Measurements from ENCODE around the gene KPNA3.
"Not testable (repeated sequence)": the region's sequence is repeated elsewhere in the genome, so short reads cannot be mapped to it uniquely, and the experiment has no call there.

The KPNA3 gene

DNA sequence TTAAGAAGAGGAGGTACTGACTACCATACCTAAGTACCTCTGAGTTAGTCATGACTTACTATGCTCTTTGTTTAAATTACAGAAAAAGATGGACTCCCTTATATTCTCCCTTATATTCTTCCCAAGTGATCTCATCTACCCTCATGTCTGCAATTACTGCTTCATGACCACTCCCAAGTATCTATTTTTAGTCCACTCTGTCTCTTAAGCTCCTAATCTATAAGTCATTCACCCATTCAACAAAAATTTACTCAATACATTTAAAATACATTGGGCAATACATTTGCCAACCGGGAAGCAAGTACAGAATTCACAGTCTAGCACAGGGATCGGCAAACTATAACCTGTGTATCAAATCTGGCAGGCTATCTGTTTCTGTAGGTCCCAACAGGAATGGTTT lies 42.6 kb downstream of the KPNA3 start:
- no peak for DNase-seq (ENCODE audit: low spot score)

DNA sequence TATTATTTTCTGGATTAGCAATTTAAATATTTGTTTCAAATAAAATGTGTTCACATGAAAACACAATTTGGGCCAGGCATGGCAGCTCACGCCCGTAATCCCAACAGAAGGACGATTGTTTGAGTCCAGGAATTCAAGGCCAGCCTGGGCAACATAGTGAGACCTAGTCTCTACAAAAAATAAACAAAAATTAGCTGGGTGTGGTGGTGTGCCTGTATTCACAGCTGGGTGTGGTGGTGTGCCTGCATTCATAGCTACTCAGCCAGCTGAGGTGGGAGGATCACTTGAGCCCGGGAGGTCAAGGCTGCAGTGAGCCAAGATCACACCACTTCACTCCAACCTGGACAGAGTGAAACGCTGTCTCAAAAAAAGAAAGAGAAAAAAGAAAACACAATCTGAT lies 46.4 kb downstream of the KPNA3 start:
- no peak for DNase-seq (ENCODE audit: low spot score)

DNA sequence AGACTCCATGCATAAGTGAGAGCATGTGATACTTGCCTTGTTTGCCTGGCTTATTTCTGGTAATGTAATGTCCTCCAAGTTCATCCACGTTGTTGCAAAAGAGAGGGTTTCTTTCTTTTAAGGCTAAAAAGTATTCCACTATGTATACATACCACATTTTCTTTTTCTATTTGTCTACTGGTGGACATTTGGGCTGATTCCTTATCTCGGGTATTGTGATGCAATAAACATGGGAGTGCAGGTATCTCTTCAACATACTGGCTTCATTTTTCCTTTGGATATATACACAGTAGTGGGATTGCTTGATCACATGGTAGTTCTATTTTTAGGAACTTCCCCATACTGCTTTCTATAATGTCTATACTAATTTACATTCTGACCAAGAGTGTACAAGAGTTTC lies 51.6 kb downstream of the KPNA3 start:
- no peak for DNase-seq (ENCODE audit: low spot score)

DNA sequence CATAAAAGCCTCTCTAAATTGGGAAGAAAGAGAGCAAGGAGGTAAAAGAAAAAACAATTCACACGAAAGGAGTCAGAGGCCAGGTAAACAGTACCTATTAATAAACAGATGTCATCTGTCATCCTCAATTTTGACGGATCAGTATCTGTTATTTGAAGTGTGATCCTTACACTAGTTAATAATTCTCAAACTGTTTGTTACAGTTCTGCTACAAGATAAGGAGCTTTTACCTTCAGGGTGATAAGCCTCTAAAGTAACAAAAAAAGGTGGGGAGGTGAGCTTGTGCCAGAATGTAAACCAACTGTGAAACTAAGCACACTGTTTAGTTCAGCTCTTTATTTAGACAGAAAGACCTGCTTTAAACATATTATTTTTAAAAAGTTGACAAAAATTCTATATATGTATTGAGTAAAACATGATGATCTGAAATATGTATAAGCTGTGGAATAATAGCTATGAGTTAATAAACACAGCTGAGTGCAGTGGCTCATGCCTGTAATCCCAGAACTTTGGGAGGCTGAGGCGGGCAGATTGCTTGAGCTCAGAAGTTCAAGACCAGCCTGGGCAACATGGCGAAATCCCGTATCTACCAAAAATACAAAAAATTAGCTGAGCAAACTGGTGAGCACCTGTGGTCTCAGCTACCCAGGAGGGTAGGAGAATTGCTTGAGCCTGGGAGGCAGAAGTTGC lies 52.8 kb downstream of the KPNA3 start:
- DNase-seq (ENCODE audit: low spot score) = no peak

DNA sequence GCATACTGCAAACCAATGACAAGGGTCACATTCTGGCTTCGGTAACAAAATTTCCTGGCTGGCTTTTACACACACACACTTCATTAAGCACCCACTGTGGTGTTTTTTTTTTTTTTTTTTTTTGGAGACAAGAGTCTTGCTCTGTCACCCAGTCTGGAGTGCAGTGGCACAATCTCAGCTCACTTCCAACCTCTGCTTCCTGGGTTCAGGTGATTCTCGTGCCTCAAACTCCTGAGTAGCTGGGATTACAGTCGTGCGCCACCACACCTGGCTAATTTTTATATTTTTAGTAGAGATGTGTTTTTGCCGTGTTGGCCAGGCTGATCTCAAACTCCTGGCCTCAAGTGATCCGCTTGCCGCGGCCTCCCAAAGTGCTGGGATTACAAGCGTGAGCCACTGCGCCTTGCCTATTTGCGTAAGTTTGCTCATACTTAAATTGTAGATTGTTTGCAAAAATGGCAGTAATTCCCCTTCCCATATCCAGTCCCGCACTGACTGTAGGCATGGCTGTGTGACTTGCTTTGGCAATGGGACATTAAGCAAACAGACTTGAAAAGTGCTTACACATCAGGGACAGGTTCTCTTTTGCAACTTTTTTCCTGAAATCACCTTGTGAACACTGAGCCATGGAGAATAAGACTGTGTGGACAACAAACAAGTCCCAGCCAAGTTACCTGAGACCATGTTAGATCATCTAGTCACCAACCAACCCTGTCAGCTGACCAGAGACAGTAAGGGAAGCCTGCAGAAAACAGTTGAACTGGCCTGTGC lies 59.1 kb downstream of the KPNA3 start:
- DNase-seq (ENCODE audit: low spot score) = no peak

DNA sequence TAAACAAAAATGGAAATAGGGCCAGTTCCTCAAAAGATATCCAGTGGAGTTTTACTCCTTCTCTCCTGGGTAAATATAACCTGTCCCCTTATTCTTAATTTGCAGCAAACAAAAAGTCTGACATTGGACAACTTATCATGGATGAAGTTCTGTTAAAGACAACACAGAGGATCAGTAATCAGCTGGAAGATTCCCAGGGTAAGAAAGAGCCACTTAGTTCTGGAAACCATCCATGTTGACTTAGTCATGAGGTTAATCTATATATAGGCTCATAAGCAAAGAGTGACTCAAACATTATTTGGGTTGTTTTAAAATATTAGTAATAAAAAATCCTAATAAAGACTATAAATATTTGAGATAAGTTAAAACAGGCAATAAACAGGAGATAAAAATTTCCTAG lies 60.7 kb downstream of the KPNA3 start:
- DNase-seq (ENCODE audit: low spot score) = no peak

DNA sequence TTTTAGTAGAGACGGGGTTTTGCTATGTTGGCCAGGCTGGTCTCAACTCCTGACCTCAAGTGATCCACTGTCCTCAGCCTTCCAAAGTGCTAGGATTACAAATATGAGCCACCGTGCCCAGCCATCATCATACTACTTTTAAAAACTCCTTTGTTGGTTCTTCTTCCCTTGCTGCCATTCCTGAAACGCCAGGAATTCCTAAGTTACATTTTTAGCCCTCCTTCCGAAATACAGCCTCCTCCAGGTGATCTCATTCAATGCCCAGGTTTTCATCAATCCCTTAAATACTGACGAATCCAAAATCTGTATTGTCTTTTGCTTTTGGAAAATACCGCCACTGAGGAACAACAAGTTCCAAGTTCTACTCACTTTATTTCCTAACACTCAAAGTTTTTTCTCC lies 75.9 kb downstream of the KPNA3 start:
- DNase-seq (ENCODE audit: low spot score) = no peak

DNA sequence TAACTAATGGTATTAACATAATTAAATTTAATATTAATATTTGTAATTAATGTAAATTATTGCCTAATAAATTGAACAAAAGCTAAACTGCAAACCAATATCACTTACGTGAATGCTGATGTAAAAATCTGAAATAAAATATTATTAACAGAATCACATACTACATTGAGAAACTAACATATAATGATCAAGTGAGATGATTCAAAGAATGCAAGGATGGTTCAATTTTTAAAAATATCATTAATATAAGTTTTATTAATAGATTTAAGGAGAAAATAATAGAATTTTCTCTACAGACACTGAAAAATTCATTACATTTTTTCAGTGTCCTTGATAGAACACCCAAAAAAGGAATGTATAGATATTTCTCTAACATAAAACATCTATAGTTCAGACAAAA lies 77.7 kb downstream of the KPNA3 start:
- DNase-seq (ENCODE audit: low spot score) = no peak

DNA sequence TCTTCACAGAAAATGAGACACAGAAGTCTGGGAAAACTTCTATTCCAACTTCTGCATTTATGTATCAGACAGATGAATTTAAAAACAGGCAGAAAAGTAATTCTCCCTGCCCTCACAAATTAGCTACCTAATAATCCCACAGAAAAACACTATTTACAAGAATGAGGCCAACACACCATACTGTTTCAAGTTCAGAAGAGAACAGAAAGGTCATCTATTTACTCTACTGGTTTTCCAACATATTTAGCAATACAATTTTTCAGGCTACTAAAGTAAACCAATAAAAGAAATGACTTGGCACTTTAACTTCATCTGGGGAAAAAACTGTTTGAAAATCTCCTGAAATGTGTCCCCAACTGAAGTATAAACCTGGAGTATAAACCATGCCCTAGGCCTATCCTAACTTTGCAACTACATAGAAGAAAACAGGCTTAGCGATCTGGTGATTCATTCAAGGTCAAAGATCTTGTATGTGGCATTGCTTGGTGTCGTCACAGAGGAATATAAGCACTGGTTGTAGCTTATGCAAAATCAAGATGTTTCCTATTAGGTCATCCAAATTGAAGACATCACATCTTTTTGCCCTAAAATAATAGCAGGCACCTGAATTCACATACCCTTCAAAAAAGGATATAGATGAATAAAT lies 81.1 kb downstream of the KPNA3 start:
- DNase-seq (ENCODE audit: low spot score) = no peak

DNA sequence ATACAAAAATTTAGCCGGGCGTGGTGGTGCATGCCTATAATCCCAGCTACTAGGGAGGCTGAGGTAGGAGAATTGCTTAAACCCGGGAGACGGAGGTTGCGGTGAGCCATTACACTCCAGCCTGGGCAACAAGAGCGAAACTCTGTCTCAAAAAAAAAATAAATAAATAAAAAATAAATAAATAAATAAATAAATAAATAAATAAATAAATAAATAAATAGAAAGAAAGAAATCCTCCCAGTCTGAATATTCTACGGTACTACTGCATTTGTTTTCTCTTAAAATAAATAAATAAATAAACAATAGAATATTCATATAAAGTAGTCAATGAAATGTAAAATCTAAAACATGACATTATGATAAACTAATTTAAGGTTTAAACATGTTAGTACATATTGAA lies 88.2 kb downstream of the KPNA3 start:
- not testable (repeated sequence) for DNase-seq (ENCODE audit: low spot score)

DNA sequence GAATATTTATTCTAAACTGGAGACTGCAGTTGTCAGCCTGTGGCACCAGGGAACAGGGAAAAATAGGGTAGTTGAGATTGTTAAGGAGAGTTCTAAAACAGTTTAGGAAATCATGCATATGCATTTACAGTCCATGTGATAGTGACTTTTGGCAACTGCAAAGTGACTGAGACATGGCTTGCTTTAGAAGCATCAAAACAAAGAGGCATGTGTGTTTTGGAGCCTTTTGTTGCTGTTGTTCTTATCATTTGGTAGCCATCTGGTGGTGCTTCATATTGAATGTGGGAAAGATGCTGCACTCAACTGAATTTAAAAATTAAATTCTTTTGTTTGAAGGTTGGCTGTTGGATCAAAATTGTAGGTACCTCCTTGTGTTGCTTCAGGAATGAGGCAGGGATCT lies 91.0 kb downstream of the KPNA3 start:
- DNase-seq (ENCODE audit: low spot score) = no peak

DNA sequence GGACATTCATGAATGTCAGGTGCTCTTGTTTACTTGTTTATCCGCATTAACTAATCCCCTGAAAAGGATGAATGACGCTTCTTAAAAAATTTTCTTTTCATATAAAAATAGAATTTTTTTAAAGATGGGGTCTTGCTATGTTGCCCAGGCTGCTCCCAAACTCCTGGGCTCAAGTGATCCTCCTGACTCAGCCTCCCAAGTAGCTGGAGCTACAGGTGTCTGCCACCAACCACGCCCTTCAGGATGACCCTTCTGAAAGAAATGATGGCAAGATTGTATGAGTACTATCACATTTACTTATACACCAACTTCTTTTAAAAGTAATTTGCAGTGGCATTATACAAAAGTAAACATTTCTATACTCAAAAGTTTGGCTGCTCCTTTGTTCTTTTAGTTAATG lies 95.0 kb downstream of the KPNA3 start:
- DNase-seq (ENCODE audit: low spot score) = no peak

DNA sequence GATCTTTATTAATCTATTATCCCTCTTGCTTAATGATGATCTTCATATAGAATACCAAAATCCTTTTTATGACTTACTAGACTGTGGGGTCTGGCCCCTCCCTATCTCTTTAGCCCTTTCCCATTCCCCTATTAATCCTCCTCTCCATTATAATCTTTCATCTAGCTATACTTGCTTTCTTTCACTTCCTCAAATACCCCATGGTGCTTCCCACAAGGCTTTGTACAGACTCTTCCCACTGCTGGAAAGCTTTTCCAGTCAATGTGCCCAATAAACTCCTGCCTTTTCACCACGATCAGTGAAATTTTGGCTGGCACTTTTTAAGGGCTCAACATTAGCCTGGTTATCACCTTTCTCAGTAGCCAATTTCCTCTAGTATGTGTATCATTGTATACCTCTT lies 98.0 kb downstream of the KPNA3 start:
- no peak for DNase-seq (ENCODE audit: low spot score)

DNA sequence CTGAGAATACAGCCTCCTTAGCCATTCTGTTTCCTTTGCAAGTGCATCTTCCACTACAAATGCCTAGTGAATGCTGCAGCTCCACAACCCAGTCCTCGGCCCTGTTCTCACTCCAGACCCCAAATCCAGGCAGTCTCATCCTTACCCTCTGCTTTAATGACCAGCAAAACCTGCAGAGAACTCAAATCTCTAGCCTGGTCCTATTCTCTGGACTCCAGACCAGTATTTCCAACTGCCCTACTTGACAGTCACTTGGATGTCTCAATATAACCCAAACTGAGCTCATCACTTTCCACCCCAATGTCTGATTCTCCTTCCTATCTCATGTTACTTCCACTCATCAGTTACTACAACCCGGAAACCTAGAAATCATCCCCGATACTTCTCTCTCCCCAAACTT lies 98.6 kb downstream of the KPNA3 start:
- no peak for DNase-seq (ENCODE audit: low spot score)

DNA sequence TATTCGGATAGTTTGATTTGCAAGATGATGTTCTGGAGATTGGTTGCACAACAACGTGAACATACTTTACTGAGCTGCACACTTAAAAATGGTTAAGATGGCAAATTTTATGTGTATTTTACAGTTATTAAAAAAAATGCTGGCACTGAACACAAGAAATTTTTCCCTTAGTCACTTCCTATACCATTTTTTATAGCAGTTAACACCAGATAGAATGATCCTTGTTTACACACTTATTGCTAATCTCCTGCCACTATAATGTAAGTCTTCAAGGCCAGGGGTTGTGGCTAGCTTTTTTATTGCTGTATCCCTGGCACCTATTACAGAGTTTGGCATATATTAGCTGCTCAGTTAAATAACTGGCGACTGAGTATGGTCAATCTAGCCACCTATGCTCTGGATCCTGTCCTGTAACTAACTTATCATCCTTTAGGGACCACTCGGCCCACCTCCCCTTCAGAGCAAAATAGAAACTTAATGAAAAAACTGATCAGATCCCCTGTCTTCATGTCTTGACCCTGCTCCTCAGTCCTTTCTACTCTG lies 99.2 kb downstream of the KPNA3 start:
- peak; percentile 24 for DNase-seq (ENCODE audit: low spot score)

DNA sequence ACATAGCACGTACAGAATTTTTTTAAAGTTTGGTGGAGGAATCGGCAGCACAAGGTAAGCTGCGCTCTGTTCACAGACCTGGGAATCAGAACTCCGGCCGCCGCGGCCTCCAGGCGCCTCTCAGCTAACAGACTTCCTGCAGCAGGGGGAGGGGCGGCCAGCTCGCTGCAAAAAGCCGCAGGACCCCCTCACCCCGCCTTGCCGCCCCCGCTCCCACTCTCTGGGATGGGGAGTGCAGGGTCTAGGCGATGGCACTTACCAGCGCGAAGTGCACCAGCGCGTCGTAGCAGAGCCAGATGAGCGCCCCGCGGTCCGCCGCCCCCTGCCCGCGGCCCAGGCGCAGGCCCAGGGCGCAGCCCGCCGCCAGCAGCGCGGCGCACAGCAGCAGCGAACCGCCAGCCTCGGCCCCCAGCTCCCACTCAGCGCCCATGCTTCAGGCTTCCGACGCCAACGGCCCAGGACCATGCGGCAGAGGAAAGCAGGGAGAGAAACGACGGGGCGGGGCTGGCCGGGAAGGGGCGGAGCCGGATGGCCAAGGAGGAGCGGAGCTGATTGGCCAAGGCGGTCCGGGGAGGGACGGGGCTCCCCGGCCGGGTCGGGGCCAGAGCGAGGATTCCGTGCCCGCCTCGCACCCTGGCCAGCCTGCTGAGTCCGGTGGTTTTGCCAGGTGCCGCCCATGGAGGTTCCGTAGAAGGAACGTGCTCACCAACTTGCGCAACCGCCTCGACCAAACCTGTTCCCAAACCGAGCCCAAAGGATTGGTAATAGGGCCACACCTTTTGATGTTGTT lies 101.3 kb downstream of the KPNA3 start, which contains the start of gene EBPL:
Gene EBPL, minus strand, starts transcription at position 492 of the 790 bp plus-strand sequence. Its CDS starts 62 bp downstream, at position 430.
- peak; percentile 92 for DNase-seq (ENCODE audit: low spot score)

DNA sequence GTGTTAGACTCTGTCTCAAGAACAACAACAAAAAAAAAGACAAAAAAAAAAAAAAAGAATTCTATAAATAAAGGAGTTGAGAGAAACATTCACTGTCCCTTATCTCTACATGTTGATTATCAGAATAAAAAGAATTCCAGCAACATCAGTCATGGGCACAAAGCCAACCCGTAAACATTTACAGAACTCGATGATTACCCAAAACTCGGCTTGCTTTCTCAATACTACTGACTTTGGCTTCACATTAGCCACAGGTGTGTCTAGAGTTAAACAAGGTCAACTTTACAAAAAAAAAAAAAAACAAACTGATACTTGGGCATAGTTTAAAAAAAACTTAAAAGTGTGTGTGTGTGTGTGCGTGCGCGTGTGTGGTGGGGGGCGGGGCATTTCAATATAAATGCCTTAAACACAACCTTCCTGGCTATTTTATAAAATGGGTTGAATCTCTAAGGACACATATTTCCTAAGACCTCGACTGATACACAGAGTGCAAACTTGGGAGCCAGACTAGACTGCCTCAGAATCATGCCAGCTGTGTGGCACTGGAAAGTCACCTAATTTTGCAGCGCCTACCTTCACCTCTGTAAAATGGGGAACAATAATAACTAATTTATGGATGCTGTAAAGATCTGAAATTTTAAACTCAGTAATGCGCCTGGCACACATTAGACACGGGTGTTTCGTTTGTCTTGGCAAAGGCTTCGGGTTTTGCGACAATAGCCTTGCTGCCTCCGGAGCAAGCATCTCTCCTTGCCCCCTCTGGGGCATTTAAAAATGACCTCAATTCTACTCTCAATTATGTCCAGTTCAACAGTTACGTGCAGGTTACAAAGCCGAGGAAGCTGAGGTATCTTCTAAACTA lies 102.1 kb downstream of the KPNA3 start:
- peak; percentile 69 for DNase-seq (ENCODE audit: low spot score)

DNA sequence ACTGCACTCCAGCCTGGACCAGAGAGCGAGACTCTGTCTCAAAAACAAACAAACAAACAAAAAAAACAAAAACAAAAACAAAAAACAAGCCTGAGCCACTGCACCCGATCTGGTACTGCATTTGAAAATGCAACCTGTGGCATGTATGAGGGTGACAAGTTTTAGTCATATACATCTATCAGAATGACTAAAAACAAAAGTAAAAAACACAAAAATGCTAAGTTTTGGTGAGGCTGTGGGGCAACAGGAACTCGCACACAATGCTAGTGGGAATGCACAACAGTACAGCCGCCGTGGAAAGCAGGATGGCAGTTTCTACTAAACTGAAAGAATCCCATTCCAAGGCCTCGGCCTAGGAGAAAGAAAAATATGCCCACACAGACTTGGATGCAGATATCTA lies 109.0 kb downstream of the KPNA3 start:
- no peak for DNase-seq (ENCODE audit: low spot score)

DNA sequence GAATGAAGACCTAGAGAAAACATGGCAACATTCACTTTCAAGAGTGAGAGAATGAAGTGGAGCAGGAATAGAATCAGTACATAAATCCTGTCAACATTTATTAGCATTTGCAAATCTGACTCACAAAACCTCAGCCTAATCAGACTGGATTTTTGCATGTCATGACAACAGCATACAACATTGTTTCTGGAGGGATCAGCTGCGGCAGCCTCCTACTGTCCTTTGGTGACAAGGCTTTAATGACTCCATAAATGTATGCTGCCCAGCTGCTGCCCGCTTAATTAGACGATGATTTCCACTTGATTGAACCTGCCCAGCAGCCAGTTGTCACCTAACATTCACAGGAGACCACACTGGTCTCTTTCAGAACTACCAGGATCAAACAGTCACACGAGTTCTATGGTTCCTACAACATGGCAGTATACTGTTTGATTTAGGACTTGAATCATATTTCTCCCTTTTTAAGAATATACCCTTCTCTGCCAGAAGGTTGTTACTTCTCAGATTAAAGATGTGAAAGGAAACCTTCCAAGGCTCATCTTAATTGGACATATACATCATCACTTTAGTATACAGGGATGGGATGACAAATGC lies 110.5 kb downstream of the KPNA3 start:
- DNase-seq (ENCODE audit: low spot score) = no peak

DNA sequence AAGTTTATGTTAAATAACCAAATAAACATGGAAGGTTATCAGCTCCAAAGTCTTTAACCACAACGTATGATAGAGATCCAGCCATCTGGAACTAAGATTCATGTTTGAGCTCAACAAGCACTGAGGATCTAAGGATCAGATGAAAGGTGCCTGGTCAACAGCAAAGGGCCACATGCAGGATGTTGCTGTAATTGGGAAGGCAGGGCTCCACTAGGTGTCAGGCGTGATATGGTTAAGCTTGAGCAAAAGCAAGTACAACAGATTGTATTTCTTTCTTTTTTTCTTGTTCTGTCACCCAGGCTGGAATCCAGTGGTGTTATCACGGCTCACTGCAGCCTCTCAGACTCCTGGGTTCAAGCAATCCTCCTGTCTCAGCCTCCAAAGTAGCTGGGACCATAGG lies 113.2 kb downstream of the KPNA3 start:
- no peak for DNase-seq (ENCODE audit: low spot score)

Measured in LoVo (cell line).